Measurements from ENCODE around the gene CDH22.

CDH22 gene

GRCh38 chr20:46172961-46173536 lies 135.2 kb downstream of the CDH22 start:
- H3K4me3 ChIP-seq (ENCODE audit: low read depth, low read length), result no peak overlapping the region
- no peak for TF ChIP-seq CTCF (IDR thresholded peaks at IDR 0.05; ENCODE audit: borderline replicate concordance, insufficient read depth, low read depth, low read length)

- TF ChIP-seq CTCF (IDR thresholded peaks at IDR 0.05; ENCODE audit: borderline replicate concordance, insufficient read depth, low read depth, low read length), result no peak
- H3K4me3 ChIP-seq (ENCODE audit: low read depth, low read length), result no peak overlapping the region
Measured at GRCh38 chr20:46172455-46172854, 135.8 kb downstream of the CDH22 start.

GRCh38 chr20:46171909-46172308 lies 136.4 kb downstream of the CDH22 start:
- H3K4me3 ChIP-seq (ENCODE audit: low read depth, low read length), result no peak overlapping the region
- no peak for TF ChIP-seq CTCF (IDR thresholded peaks at IDR 0.05; ENCODE audit: borderline replicate concordance, insufficient read depth, low read depth, low read length)

GRCh38 chr20:46171476-46171875 lies 136.8 kb downstream of the CDH22 start:
- no peak for TF ChIP-seq CTCF (IDR thresholded peaks at IDR 0.05; ENCODE audit: borderline replicate concordance, insufficient read depth, low read depth, low read length)

GRCh38 chr20:46169245-46170171 lies 138.8 kb downstream of the CDH22 start:
- no peak overlapping the region for H3K4me3 ChIP-seq (ENCODE audit: low read depth, low read length)
- no peak for TF ChIP-seq CTCF (IDR thresholded peaks at IDR 0.05; ENCODE audit: borderline replicate concordance, insufficient read depth, low read depth, low read length)

More at GRCh38 chr20:46171476-46171875, 136.8 kb downstream of the CDH22 start:
- no peak overlapping the region for H3K4me3 ChIP-seq (ENCODE audit: low read depth, low read length)

GRCh38 chr20:46168438-46168837 lies 139.9 kb downstream of the CDH22 start:
- no peak for TF ChIP-seq CTCF (IDR thresholded peaks at IDR 0.05; ENCODE audit: borderline replicate concordance, insufficient read depth, low read depth, low read length)
- no peak overlapping the region for H3K4me3 ChIP-seq (ENCODE audit: low read depth, low read length)

GRCh38 chr20:46167080-46167479 lies 141.2 kb downstream of the CDH22 start:
- no peak overlapping the region for H3K4me3 ChIP-seq (ENCODE audit: low read depth, low read length)
- TF ChIP-seq CTCF (IDR thresholded peaks at IDR 0.05; ENCODE audit: borderline replicate concordance, insufficient read depth, low read depth, low read length), result no peak

Measured in GM12875 (cell line).